ENCODE measurements around the gene LRP8.

DNA sequence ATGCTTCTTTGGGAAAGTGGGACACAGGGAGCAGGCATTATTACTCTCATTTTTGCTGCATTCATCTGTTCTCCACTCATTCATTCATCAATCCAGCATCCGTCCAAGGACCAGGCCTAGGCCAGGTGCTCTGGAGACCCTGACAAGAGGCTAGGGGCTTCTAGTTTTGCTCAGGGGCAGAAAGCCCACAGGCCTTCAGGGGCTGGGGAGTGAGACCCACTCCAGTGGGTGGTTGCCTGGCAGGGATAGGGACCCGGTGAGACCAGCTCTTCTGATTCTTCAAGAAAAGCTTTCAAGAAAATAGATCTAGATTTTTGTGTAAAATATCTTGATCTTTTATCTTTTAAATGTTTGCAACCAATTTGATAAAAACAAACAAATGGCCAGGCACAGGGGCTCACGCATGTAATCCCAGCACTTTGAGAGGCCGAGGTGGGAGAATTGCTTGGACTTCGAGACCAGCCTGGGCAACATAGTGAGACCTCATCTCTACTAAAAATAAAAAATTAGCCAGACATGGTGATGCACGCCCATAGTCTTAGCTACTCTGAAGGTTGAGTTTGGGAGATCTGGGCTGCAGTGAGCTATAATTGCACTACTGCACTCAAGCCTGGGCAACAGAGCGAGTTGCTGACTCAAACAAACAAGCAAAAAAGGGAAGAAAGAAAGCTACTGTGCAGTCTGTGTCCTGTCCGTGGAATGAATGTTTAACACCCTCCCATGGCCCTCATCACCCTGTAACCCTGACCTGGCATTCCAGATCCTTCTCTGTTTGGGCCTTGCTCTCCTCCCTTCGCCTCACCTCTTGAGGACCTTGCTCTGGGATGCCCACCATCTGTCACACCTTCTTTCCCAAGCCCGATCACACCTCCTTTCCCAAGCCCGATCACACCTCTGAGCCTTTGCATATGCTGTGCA lies 17.3 kb upstream of the LRP8 start:
- TF ChIP-seq, protein P1, sequence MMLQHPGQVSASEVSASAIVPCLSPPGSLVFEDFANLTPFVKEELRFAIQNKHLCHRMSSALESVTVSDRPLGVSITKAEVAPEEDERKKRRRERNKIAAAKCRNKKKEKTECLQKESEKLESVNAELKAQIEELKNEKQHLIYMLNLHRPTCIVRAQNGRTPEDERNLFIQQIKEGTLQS (CRISPR knock-in tag; IDR thresholded peaks at IDR 0.05): no peak
- TF ChIP-seq GTF2F1 (IDR thresholded peaks at IDR 0.05; ENCODE audit: low read length) (no peak), SP1 (IDR thresholded peaks at IDR 0.05) (no peak), SP1 (CRISPR knock-in tag; IDR thresholded peaks at IDR 0.05) (no peak), KAT2B (IDR thresholded peaks at IDR 0.05; ENCODE audit: borderline replicate concordance, low read depth, low read length) (no peak), EZH2 (conservative IDR thresholded peaks at IDR 0.05; ENCODE audit: low read depth, low read length) (no peak), NR1H2 (CRISPR knock-in tag; IDR thresholded peaks at IDR 0.05; ENCODE audit: borderline replicate concordance, low read depth) (no peak), ZFP37 (CRISPR knock-in tag; IDR thresholded peaks at IDR 0.05; ENCODE audit: borderline replicate concordance) (no peak), RXRA (CRISPR knock-in tag; IDR thresholded peaks at IDR 0.05) (no peak)
- TF ChIP-seq, protein P2, sequence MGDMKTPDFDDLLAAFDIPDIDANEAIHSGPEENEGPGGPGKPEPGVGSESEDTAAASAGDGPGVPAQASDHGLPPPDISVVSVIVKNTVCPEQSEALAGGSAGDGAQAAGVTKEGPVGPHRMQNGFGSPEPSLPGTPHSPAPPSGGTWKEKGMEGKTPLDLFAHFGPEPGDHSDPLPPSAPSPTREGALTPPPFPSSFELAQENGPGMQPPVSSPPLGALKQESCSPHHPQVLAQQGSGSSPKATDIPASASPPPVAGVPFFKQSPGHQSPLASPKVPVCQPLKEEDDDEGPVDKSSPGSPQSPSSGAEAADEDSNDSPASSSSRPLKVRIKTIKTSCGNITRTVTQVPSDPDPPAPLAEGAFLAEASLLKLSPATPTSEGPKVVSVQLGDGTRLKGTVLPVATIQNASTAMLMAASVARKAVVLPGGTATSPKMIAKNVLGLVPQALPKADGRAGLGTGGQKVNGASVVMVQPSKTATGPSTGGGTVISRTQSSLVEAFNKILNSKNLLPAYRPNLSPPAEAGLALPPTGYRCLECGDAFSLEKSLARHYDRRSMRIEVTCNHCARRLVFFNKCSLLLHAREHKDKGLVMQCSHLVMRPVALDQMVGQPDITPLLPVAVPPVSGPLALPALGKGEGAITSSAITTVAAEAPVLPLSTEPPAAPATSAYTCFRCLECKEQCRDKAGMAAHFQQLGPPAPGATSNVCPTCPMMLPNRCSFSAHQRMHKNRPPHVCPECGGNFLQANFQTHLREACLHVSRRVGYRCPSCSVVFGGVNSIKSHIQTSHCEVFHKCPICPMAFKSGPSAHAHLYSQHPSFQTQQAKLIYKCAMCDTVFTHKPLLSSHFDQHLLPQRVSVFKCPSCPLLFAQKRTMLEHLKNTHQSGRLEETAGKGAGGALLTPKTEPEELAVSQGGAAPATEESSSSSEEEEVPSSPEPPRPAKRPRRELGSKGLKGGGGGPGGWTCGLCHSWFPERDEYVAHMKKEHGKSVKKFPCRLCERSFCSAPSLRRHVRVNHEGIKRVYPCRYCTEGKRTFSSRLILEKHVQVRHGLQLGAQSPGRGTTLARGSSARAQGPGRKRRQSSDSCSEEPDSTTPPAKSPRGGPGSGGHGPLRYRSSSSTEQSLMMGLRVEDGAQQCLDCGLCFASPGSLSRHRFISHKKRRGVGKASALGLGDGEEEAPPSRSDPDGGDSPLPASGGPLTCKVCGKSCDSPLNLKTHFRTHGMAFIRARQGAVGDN (CRISPR knock-in tag; IDR thresholded peaks at IDR 0.05): no peak
- TF ChIP-seq, protein P3, sequence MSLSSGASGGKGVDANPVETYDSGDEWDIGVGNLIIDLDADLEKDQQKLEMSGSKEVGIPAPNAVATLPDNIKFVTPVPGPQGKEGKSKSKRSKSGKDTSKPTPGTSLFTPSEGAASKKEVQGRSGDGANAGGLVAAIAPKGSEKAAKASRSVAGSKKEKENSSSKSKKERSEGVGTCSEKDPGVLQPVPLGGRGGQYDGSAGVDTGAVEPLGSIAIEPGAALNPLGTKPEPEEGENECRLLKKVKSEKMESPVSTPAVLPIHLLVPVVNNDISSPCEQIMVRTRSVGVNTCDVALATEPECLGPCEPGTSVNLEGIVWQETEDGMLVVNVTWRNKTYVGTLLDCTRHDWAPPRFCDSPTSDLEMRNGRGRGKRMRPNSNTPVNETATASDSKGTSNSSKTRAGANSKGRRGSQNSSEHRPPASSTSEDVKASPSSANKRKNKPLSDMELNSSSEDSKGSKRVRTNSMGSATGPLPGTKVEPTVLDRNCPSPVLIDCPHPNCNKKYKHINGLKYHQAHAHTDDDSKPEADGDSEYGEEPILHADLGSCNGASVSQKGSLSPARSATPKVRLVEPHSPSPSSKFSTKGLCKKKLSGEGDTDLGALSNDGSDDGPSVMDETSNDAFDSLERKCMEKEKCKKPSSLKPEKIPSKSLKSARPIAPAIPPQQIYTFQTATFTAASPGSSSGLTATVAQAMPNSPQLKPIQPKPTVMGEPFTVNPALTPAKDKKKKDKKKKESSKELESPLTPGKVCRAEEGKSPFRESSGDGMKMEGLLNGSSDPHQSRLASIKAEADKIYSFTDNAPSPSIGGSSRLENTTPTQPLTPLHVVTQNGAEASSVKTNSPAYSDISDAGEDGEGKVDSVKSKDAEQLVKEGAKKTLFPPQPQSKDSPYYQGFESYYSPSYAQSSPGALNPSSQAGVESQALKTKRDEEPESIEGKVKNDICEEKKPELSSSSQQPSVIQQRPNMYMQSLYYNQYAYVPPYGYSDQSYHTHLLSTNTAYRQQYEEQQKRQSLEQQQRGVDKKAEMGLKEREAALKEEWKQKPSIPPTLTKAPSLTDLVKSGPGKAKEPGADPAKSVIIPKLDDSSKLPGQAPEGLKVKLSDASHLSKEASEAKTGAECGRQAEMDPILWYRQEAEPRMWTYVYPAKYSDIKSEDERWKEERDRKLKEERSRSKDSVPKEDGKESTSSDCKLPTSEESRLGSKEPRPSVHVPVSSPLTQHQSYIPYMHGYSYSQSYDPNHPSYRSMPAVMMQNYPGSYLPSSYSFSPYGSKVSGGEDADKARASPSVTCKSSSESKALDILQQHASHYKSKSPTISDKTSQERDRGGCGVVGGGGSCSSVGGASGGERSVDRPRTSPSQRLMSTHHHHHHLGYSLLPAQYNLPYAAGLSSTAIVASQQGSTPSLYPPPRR (CRISPR knock-in tag; IDR thresholded peaks at IDR 0.05; ENCODE audit: borderline replicate concordance): no peak
- TF ChIP-seq, protein P4, sequence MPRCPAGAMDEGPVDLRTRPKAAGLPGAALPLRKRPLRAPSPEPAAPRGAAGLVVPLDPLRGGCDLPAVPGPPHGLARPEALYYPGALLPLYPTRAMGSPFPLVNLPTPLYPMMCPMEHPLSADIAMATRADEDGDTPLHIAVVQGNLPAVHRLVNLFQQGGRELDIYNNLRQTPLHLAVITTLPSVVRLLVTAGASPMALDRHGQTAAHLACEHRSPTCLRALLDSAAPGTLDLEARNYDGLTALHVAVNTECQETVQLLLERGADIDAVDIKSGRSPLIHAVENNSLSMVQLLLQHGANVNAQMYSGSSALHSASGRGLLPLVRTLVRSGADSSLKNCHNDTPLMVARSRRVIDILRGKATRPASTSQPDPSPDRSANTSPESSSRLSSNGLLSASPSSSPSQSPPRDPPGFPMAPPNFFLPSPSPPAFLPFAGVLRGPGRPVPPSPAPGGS (CRISPR knock-in tag; IDR thresholded peaks at IDR 0.05): no peak
- TF ChIP-seq, protein P5, sequence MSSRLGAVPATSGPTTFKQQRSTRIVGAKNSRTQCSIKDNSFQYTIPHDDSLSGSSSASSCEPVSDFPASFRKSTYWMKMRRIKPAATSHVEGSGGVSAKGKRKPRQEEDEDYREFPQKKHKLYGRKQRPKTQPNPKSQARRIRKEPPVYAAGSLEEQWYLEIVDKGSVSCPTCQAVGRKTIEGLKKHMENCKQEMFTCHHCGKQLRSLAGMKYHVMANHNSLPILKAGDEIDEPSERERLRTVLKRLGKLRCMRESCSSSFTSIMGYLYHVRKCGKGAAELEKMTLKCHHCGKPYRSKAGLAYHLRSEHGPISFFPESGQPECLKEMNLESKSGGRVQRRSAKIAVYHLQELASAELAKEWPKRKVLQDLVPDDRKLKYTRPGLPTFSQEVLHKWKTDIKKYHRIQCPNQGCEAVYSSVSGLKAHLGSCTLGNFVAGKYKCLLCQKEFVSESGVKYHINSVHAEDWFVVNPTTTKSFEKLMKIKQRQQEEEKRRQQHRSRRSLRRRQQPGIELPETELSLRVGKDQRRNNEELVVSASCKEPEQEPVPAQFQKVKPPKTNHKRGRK (CRISPR knock-in tag; IDR thresholded peaks at IDR 0.05): no peak
- TF ChIP-seq, protein P6, sequence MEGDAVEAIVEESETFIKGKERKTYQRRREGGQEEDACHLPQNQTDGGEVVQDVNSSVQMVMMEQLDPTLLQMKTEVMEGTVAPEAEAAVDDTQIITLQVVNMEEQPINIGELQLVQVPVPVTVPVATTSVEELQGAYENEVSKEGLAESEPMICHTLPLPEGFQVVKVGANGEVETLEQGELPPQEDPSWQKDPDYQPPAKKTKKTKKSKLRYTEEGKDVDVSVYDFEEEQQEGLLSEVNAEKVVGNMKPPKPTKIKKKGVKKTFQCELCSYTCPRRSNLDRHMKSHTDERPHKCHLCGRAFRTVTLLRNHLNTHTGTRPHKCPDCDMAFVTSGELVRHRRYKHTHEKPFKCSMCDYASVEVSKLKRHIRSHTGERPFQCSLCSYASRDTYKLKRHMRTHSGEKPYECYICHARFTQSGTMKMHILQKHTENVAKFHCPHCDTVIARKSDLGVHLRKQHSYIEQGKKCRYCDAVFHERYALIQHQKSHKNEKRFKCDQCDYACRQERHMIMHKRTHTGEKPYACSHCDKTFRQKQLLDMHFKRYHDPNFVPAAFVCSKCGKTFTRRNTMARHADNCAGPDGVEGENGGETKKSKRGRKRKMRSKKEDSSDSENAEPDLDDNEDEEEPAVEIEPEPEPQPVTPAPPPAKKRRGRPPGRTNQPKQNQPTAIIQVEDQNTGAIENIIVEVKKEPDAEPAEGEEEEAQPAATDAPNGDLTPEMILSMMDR (CRISPR knock-in tag; IDR thresholded peaks at IDR 0.05): no peak
